HG03066 (cell line): ENCODE measurements around the gene IL6R.
A peak's percentile ranks its signal among the peaks of the same experiment; 100 is the strongest.

Experiments
- ATAC-seq: cut with Tn5 transposase; IDR thresholded peaks from one replicate; pipeline ENCODE4 v1.9.1; 2021; ENCODE audit warnings: low read depth; ENCODE audit not compliant: unreplicated experiment

Gene IL6R

DNA sequence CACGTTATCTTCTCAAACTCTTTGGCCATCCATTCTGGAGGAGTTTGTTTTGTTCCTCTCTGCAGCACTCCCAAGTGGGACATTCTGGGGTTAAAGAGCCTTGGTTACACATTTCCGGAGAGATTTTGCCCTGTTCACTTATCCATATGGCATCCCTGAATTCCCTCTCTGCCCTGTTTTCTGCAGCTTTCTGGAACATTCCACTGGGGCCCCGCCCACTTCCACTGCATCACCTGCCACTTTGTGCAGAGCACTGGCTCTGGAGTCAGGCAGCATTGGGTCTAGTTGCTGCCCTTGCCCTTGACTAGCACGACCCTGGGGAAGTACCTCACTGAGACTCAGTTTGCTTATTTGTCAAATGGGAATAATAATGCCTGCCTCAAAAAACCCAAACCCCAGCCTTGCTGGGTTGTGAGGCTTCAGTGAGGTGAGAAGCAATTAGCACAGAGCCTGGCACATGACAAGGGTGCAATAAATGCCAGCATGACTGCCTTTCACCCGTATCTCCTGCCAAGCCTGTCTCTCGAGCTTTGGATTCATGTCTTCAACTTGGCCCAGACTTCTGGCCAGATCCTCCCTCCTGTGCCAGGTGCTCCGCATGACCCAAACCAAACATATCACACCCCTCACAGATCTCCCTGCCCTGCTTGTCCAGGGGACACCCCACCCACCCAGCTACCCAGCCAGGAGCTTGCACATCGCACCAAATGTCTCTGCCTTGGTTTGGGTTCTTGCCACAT lies 38.3 kb downstream of the IL6R start:
- ATAC-seq = no peak

DNA sequence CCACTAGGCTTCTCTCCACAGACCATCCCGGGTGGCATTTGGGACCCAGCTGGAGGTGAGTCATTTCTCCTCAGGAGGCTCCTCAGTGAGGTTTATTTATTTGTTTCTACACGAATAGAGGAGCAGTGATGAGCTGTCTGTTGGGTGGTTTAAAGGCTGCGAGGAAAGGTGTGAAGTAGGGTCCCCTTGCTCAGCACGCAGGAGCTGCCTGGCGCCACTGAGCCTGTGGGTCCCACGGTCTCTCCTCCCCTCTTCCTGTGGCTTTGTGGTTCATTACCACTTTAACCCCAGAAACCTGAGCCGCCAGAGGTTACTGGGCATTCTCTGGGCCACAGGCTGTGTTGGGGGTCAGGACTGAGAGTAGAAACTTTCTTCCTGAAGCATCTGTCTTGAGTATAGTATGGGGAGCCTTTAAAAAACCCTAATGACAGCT lies 39.9 kb downstream of the IL6R start:
- peak; percentile 73 for ATAC-seq

DNA sequence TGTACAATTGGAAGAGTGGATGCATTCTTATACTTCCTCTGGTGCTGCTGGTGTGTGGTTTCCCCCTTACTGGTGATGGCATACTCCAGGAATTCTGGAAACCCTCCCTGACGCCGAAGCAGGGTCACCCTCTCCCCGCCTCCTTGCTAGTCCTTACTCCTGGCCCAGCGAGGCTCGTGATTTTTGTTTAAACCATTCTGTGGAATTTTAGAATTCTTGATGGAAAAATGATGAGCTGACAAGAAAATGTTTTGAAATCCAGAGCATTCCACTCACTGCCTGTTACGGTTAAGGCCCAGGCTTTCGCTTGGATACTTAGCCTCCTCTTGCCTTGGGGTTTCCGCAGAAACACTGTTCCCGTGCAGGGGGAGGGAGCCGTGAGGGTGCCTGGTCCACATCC lies 41.1 kb downstream of the IL6R start:
- no peak for ATAC-seq

DNA sequence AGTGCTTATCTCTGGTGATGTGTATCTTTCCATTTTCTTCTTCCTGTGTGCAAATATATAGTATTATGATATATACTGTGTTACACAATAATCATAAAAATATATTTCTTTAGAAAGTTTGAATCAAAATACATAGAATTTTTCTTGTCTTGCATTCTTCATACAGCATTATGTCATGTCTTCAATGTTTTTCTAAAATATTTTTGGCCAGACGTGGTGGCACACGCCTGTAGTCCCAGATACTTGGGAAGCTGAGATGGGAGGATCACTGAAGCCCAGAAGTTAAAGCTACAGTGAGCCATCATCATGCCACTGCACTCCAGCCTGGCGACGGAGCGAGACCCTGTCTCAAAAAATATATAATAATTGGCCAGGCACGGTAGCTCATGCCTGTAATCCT lies 41.6 kb downstream of the IL6R start:
- ATAC-seq = no peak

DNA sequence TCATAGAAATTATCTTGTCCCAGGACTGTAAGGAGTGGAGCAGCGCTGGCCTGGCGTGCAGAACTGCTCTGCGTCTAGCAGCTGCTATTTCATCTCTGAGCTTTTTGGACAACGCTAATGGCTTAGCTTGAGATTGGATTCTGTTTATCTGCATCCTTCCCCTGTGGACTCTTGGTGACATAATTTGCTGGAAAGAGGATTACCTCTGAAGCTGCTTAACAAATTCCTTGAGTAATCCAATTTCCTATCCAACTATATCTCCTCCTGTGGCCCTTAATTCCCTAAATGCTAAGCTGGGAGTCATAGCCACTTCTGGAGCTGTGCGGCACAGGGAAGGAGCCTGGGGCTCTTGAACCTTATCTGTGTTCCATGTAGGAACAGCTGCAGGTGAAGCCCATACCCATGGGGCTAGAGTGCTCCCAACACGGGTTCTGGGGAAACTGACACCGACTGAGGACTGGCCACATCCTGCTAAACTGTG lies 43.2 kb downstream of the IL6R start:
- no peak for ATAC-seq

DNA sequence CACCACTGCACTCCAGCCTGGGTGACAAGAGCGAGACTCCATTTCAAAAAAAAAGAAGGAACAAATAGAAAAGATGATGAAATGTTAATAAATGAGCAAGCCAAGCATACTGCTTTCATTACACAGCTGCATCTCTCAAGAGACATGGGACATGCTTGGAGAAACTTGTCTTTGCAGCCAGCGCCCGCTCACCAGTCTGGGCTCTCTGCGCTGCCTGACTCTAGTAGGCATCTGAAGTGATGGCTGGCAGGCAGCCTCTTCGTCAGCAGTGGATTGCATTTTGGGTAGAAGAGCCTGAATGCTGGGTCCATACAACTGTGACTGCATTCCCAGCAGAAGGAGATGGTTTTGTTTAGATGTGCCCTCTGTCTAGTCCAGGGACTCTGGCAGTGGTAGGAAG lies 48.0 kb downstream of the IL6R start:
- ATAC-seq = no peak

DNA sequence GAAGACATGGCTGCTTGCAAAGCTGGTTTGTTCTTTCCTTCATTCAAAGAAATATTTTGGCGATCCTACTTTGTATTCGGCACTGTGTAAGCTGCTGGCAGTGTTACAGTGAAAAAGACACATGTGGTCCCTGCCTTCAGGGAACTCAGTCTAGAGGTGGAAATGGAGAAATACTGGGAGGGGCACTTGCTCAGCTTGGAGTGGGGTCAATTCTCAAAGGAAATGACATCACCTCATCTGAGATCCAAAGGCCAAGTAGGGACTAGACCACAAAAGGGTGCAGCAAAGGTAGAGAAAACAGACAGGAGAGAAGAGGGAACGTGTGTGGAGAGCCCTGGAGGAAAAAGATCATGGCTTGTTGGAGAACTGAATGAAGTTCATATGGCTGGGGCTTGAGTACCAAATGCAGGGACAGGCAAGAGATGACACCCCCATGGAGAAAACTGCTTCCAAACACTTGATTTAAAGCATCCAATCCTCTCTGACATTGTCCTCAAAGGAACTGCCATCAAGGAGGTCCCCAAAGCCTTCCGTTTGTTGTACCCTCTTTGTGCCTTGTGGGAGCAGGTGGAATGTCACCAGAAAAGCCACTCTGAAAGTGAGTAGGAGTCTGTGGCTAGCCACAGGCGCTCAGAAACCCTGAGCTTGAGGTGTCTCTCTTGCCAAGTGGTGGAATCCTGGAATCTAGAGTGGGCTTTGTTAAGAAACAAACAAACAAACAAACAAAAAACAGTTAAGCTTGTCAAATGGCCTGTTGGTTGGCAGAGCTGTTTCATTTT lies 48.6 kb downstream of the IL6R start:
- ATAC-seq = no peak

DNA sequence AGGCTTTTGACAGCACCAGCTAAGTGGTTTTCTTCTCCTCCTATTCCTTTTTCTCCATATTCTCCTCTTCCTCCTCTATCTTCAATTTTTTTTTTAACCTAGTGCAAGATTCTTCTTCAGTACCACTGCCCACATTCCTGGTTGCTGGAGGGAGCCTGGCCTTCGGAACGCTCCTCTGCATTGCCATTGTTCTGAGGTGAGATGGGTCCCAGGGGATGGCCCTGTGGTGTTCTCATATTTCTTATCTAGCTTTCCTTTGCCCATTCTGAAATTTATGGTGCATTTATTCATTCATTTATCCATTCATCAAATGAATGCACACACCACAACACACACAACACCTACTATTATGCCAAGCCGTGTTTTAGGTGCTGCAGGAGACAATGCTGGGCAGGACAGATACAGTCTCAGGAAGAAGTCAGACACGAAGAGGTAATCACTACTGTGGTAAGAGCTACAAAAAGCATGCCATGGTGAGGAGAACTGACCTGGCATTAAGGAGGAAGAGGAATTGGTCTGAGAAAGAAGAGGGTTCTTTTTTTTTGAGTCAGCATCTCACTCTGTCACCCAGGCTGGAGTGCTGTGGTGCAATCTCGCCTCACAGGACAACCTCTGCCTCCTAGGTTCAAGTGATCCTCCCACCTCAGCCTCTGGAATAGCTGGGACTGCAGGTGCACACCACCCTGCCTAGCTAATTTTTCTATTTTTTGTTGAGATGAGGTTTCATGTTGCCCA lies 49.4 kb downstream of the IL6R start:
- no peak for ATAC-seq

DNA sequence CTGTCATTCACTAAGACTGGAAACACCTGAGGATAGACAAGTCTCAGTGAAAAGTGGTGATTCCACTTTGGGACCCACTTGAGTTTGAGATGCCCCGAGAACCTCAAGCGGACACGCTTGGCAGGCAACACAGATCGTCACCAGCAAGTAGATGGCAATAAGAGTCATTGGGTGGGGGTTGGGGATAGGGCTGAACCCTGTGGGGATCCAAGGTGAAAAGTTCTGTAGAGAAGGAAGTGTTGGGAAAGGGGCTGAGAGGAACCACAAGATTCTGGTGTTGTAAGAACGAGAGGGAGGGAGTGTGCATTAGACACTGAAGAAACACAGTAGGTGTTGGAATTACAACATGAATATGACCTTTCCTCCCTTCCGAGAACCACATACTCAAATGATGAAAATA lies 51.5 kb downstream of the IL6R start:
- no peak for ATAC-seq

DNA sequence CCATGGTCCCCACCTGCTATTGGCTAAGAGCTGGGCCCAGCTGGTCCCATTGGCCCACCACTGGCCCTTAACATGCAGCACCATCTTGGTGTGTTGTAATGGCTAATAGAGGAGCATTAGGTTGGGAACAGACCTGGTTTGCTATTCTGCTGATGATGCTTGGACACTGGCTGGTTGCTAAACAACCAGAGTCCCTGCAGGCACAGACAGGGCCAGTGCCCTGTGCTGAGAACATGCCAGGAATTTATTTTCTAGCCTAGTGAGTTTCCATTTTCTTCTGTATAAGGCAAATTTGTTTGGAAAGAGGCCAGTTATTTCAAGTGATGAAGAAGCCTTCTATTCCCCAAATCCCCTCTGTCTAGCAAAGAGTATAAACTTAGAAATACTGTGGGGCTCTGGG lies 53.9 kb downstream of the IL6R start:
- no peak for ATAC-seq

DNA sequence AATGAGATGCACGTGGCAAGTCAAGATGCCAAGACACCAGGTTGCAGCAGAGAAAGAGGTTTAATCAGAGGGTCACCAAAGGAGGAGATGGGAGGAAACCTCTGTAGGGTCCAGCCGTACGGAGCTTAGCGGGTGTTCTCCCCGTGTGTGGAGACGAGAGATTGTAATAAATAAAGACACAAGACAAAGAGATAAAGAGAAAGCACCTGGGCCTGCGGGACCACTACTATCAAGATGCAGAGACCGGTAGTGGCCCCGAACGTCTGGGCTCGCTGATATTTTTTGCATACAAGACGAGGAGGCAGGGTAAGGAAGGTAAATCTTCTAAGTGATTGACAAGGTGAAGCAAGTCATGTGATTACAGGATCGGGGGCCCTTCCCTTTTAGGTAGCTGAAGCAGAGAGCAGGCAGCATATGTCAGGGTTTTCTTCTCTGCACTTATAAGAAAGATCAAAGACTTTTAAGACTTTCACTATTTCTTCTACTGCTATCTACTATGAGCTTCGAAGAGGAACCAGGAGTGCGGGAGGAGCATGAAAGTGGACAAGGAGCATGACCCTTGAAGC lies 55.6 kb downstream of the IL6R start:
- no peak for ATAC-seq

DNA sequence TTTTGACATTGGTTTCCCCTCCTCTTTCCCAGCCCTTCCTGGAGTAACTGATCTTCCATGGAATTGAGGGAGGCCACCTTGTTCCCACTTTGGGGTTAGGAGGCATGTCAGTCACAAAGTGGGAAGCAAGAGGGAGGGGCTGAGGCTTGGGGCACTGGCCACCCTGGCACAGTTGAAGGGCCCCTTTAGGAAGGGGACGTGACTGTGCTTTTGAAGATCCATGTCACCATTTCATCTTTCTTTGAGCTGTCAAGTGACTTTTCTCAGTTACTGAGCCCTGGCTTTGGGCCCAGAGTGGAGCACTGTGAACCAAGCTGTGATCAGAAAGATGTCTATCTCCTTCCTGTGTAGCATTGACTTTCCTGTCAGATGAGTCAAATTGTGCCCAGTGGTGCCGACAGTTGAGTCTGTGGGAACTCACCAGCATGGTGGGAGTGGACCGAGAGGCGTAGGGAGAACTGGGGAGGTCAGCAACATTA lies 58.4 kb downstream of the IL6R start:
- ATAC-seq = no peak

DNA sequence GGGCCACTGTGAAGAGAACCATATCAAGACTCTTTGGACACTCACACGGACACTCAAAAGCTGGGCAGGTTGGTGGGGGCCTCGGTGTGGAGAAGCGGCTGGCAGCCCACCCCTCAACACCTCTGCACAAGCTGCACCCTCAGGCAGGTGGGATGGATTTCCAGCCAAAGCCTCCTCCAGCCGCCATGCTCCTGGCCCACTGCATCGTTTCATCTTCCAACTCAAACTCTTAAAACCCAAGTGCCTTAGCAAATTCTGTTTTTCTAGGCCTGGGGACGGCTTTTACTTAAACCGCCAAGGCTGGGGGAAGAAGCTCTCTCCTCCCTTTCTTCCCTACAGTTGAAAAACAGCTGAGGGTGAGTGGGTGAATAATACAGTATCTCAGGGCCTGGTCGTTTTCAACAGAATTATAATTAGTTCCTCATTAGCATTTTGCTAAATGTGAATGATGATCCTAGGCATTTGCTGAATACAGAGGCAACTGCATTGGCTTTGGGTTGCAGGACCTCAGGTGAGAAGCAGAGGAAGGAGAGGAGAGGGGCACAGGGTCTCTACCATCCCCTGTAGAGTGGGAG lies 60.6 kb downstream of the IL6R start:
- no peak for ATAC-seq

DNA sequence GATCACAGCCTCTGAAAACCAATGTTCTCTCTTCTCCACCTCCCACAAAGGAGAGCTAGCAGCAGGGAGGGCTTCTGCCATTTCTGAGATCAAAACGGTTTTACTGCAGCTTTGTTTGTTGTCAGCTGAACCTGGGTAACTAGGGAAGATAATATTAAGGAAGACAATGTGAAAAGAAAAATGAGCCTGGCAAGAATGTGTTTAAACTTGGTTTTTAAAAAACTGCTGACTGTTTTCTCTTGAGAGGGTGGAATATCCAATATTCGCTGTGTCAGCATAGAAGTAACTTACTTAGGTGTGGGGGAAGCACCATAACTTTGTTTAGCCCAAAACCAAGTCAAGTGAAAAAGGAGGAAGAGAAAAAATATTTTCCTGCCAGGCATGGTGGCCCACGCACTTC lies 61.1 kb downstream of the IL6R start:
- no peak for ATAC-seq

DNA sequence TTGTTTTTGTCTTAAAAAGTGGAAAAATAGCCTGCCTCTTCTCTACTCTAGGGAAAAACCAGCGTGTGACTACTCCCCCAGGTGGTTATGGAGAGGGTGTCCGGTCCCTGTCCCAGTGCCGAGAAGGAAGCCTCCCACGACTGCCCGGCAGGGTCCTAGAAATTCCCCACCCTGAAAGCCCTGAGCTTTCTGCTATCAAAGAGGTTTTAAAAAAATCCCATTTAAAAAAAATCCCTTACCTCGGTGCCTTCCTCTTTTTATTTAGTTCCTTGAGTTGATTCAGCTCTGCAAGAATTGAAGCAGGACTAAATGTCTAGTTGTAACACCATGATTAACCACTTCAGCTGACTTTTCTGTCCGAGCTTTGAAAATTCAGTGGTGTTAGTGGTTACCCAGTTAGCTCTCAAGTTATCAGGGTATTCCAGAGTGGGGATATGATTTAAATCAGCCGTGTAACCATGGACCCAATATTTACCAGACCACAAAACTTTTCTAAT lies 61.8 kb downstream of the IL6R start:
- ATAC-seq = no peak

DNA sequence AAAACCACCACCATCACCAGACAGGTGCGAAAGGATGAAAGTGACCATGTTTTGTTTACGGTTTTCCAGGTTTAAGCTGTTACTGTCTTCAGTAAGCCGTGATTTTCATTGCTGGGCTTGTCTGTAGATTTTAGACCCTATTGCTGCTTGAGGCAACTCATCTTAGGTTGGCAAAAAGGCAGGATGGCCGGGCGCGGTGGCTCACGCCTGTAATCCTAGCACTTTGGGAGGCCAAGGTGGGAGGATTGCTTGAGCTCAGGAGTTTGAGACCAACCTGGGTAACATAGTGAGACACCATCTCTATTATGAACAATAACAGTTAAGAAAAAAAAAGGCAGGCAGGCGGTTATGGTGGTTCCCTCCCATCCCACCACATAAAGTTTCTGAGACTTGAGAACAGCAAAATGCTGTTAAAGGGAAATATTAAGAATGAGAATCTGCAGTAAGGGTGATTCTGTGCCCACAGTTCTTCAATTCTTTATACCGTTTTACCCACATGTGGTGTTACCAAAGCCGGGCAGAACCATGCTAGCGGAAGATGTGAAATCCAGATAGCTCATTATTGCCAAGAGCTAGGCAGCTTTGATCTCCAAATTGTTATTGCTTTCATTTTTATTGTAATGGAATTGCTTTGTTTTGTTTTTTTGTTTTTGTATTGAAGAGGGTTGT lies 62.4 kb downstream of the IL6R start:
- no peak for ATAC-seq

DNA sequence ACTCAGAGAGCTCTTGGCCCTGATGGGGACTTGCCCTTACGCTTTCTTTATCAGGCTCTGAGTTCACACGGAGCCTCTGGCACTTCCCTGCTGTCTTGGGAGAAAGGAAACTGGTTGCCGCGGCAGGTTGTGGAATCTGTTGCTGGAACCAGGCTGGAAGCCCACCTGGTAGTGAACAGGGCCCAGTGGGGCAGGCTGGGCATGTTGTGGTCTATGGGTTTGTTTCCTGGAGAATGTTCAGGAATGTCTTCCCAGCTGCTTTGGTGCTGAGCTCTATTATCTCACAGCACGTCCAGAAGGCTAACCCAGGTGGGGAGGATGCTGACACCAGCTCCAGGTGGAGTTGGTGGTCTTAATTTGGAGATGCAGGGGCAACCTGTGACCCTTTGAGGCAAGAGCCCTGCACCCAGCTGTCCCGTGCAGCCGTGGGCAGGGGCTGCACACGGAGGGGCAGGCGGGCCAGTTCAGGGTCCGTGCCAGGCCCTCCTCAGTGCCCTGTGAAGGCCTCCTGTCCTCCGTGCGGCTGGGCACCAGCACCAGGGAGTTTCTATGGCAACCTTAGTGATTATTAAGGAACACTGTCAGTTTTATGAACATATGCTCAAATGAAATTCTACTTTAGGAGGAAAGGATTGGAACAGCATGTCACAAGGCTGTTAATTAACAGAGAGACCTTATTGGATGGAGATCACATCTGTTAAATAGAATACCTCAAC lies 63.5 kb downstream of the IL6R start:
- ATAC-seq = no peak

DNA sequence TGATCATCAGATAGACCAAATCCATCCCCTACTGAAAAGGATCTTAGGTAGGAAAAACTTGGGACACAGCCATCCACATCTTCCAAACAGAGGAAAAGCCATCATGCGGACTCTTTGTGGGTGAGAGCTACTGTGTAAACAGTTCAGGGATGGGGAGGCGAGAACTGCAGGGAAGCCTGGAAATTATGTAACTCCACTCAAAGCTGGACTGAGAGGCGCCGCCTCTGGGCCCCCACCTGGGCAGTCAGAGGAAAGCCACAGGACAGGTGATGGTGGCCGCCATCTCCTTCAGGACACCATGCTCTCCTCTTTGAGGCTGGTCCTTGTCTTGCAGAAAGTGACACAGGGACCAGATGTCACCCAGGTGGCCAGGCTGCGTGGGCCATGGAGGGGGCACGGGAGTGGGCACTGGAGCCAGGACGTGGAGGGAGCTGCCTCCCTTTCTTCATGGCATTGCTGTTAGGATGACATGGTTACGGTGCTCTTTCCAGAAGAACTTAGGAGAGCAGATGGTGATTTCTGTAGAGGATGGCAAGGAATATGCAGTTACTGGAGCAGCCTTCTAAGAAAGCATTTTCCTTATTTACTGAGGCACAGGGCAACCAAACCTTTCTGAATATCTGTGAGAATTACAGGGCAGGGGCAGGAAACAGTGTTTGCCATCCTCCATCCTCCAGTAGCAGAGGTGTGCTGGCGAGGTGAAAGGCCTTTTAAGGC lies 64.9 kb downstream of the IL6R start:
- no peak for ATAC-seq

DNA sequence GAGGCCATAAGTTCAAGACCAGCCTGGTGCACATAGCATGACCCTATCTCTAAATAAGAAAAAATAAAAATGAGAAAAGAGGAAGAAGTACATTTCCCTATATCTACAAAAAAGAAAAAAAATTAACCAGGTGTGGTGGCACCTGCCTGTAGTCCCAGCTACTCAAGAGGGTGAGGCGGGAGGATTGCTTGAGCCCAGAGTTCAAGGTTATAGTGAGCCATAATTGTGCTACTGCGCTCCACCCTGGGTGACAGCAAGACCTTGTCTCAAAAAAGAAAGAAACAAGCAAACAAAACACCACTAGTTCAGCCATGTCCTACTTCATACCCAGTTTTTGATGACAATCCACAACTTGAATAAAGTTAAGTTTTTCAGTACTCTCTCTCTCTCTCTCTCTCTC lies 66.2 kb downstream of the IL6R start:
- no peak for ATAC-seq
